PC-3 (cell line): ENCODE data around the gene WDR88. TPM values are rescaled to one million over a fixed set of nuclear protein-coding genes. Genes with fewer than 3 reads are reported as not detected.

Experiments
- ATAC-seq: fragments of 200-7000 bp; cut with Tn5 transposase; 2 replicates; pipeline ENCODE4 v1.9.1; 2020; ENCODE audit warnings: mild to moderate bottlenecking, moderate library complexity
- BruUV-seq: library from RNA; stranded (reverse); fragments of 400-500 nt; replicated peaks from 2 replicates; lab custom pipeline; 2021; lab: Mats Ljungman, UMichigan
- CTCF ChIA-PET: fragments of 300-600 bp; sonication (Branson Sonifier 250); formaldehyde crosslinking; loops from one replicate; lab custom pipeline; 2022; ENCODE audit warnings: antibody characterized with exemption; lab: Charles Lee
- POLR2A ChIA-PET: fragments of 300-600 bp; sonication (Branson Sonifier 250); formaldehyde crosslinking; loops from one replicate; lab custom pipeline; 2022; ENCODE audit warnings: antibody characterized with exemption; ENCODE audit not compliant: unreplicated experiment; lab: Charles Lee
- DNase-seq: peaks from one replicate; pipeline ENCODE4 v3.0.0-alpha.2; 2015
- H2AFZ ChIP-seq: fragments of 300-600 bp; sonication (generic); 2 replicates; pipeline ENCODE4 v1.6.0; 2016; ENCODE audit warnings: antibody characterized with exemption, low read length
- H3F3A ChIP-seq: fragments of 300-600 bp; sonication (generic); one replicate; pipeline ENCODE4 v1.6.0; 2017; ENCODE audit warnings: antibody characterized with exemption, low read length, control low read depth, mild to moderate bottlenecking; ENCODE audit not compliant: unreplicated experiment
- H3K27ac ChIP-seq: fragments of 300-600 bp; sonication (generic); 2 replicates; pipeline ENCODE4 v1.5.1; 2016; ENCODE audit warnings: mild to moderate bottlenecking, low read length
- H3K27me3 ChIP-seq: fragments of 300-600 bp; sonication (generic); 2 replicates; pipeline ENCODE4 v1.6.1; 2016; ENCODE audit warnings: low read length, mixed read lengths
- H3K36me3 ChIP-seq: fragments of 300-600 bp; sonication (generic); 2 replicates; pipeline ENCODE4 v1.6.1; 2016; ENCODE audit warnings: low read depth, mixed run types, low read length, mixed read lengths
- H3K4me1 ChIP-seq: fragments of 300-600 bp; sonication (generic); 2 replicates; pipeline ENCODE4 v1.5.1; 2016; ENCODE audit warnings: low read length; ENCODE audit not compliant: insufficient read depth
- H3K4me2 ChIP-seq: fragments of 300-600 bp; sonication (generic); 2 replicates; pipeline ENCODE4 v1.6.0; 2016; ENCODE audit warnings: low read length
- H3K4me3 ChIP-seq: fragments of 300-600 bp; sonication (generic); 2 replicates; pipeline ENCODE4 v1.5.1; 2016; ENCODE audit warnings: mild to moderate bottlenecking, low read length, mixed read lengths
- H3K79me2 ChIP-seq: fragments of 300-600 bp; sonication (generic); 2 replicates; pipeline ENCODE4 v1.6.1; 2017; ENCODE audit warnings: low read length, mixed read lengths
- H3K9ac ChIP-seq: fragments of 300-600 bp; sonication (generic); 2 replicates; pipeline ENCODE4 v1.6.0; 2016; ENCODE audit warnings: mild to moderate bottlenecking, low read length
- H3K9me2 ChIP-seq: fragments of 300-600 bp; sonication (generic); replicated peaks from 2 replicates; pipeline ENCODE4 v1.6.1; 2016; ENCODE audit warnings: mixed run types, low read length, mixed read lengths
- H3K9me3 ChIP-seq: fragments of 300-600 bp; sonication (generic); 2 replicates; pipeline ENCODE4 v1.6.1; 2016; ENCODE audit warnings: low read length, mixed read lengths
- H4K20me1 ChIP-seq: fragments of 300-600 bp; sonication (generic); 2 replicates; pipeline ENCODE4 v1.6.1; 2016; ENCODE audit warnings: low read length, mixed read lengths
- CTCF ChIP-seq: fragments of 300-600 bp; sonication (generic); conservative IDR thresholded peaks from 2 replicates; pipeline ENCODE4 v1.5.1; 2017; ENCODE audit warnings: antibody characterized with exemption, low read depth, mild to moderate bottlenecking, low read length
- EZH2 ChIP-seq: fragments of 300-600 bp; sonication (generic); IDR thresholded peaks from one replicate; pipeline ENCODE4 v1.6.1; 2017; ENCODE audit warnings: antibody characterized with exemption, mild to moderate bottlenecking, low read length; ENCODE audit not compliant: unreplicated experiment
- EZH2phosphoT487 ChIP-seq: fragments of 300-600 bp; sonication (generic); IDR thresholded peaks from 2 replicates; pipeline ENCODE4 v1.6.1; 2018; ENCODE audit warnings: mild to moderate bottlenecking, antibody characterized with exemption, low read length, borderline replicate concordance
- intact Hi-C: fragments of 100-400 bp; cut with micrococcal nuclease; formaldehyde crosslinking; loops from 2 replicates; pipeline ENCODE4 v1.9.0; 2023
- total RNA-seq: library from RNA; depleted of rRNA; stranded (reverse); fragments of >200 nt; gene quantifications from 2 replicates; pipeline ENCODE4 v1.2.3, GENCODE V29; 2014

WDR88 gene
- total RNA-seq, 1 experiment from 2014 or later = not detected

- no peaks in the 10 kb centered on the region for H3K9me2 ChIP-seq
- POLR2A ChIA-PET = no interaction called here
- no peak overlapping the region for H3K27ac ChIP-seq
- no peaks in the 10 kb centered on the region for H3F3A ChIP-seq
- intact Hi-C loops = no loop called here
- CTCF ChIA-PET = no interaction called here
- H3K9ac ChIP-seq = no peak overlapping the region
- DNase-seq = no peak
- H3K4me1 ChIP-seq = peaks cover 19% of the 10 kb centered on the region
- H3K9me3 ChIP-seq = no peaks in the 10 kb centered on the region
- peaks cover 7% of the 10 kb centered on the region; the same call in 1 of the 2 replicates for H3K36me3 ChIP-seq
- H4K20me1 ChIP-seq = no peaks in the 10 kb centered on the region
- ATAC-seq = no peak
- TF ChIP-seq CTCF = no peak
- no peak for TF ChIP-seq EZH2phosphoT487
- no peak for TF ChIP-seq EZH2
- H3K4me3 ChIP-seq = no peak overlapping the region
- H3K27me3 ChIP-seq = no peaks in the 10 kb centered on the region
- BruUV-seq = no TSS peak
- no peak overlapping the region for H3K4me2 ChIP-seq
- no peaks in the 10 kb centered on the region for H3K79me2 ChIP-seq
- H2AFZ ChIP-seq = no peak overlapping the region
Observed at GRCh38 chr19:33102893-33103292, 29.0 kb upstream of the WDR88 start.

- Histone ChIP-seq H3K27ac (no peak overlapping the region), H3K4me3 (no peak overlapping the region), H3K4me1 (no peaks in the 10 kb centered on the region), H3K9me2 (no peaks in the 10 kb centered on the region), H3K9me3 (no peaks in the 10 kb centered on the region), H4K20me1 (no peaks in the 10 kb centered on the region), H3K27me3 (no peaks in the 10 kb centered on the region), H3K4me2 (no peak overlapping the region), H3K9ac (no peak overlapping the region), H3F3A (no peaks in the 10 kb centered on the region), H3K36me3 (peaks cover 8% of the 10 kb centered on the region; the same call in 1 of the 2 replicates), H3K79me2 (no peaks in the 10 kb centered on the region), H2AFZ (no peak overlapping the region)
- no TSS peak for BruUV-seq
- intact Hi-C loops = no loop called here
- POLR2A ChIA-PET = no interaction called here
- no peak for DNase-seq
- TF ChIP-seq EZH2phosphoT487 = no peak
- TF ChIP-seq CTCF = no peak
- TF ChIP-seq EZH2 = no peak
- ATAC-seq = no peak
- CTCF ChIA-PET = no interaction called here
Observed at GRCh38 chr19:33108161-33108560, 23.8 kb upstream of the WDR88 start.

- peaks cover 6% of the 10 kb centered on the region; the same call in 1 of the 2 replicates for H3K36me3 ChIP-seq
- CTCF ChIA-PET = interaction anchor here (0.6 kb wide), 1 partner anchor 23 kb away, joined by 4 read pairs; no protein-coding TSS in a partner anchor
- no peaks in the 10 kb centered on the region for H3K79me2 ChIP-seq
- H3K9ac ChIP-seq = no peak overlapping the region
- H3K27ac ChIP-seq = no peak overlapping the region
- no peak overlapping the region for H3K4me2 ChIP-seq
- intact Hi-C loops = no loop called here
- no peaks in the 10 kb centered on the region for H3K27me3 ChIP-seq
- no peaks in the 10 kb centered on the region for H4K20me1 ChIP-seq
- no TSS peak for BruUV-seq
- POLR2A ChIA-PET = no interaction called here
- TF ChIP-seq EZH2phosphoT487 (no peak), EZH2 (no peak), CTCF (no peak)
- ATAC-seq (no peak), DNase-seq (no peak)
- H2AFZ ChIP-seq = no peak overlapping the region
- no peaks in the 10 kb centered on the region for H3K9me3 ChIP-seq
- no peaks in the 10 kb centered on the region for H3K9me2 ChIP-seq
- H3F3A ChIP-seq = no peaks in the 10 kb centered on the region
- H3K4me3 ChIP-seq = no peak overlapping the region
- no peaks in the 10 kb centered on the region for H3K4me1 ChIP-seq
Observed at GRCh38 chr19:33110137-33110910, 21.6 kb upstream of the WDR88 start.
